GM19043 (cell line): ENCODE measurements around the gene IFFO2.

Experiments
- ATAC-seq: cut with Tn5 transposase; IDR thresholded peaks from one replicate; pipeline ENCODE4 v1.9.1; 2021; ENCODE audit warnings: low read depth; ENCODE audit not compliant: unreplicated experiment

IFFO2 gene

GRCh38 chr1:18938707-18939070 is 17.8 kb downstream of the IFFO2 start:
- no peak for ATAC-seq

DNA sequence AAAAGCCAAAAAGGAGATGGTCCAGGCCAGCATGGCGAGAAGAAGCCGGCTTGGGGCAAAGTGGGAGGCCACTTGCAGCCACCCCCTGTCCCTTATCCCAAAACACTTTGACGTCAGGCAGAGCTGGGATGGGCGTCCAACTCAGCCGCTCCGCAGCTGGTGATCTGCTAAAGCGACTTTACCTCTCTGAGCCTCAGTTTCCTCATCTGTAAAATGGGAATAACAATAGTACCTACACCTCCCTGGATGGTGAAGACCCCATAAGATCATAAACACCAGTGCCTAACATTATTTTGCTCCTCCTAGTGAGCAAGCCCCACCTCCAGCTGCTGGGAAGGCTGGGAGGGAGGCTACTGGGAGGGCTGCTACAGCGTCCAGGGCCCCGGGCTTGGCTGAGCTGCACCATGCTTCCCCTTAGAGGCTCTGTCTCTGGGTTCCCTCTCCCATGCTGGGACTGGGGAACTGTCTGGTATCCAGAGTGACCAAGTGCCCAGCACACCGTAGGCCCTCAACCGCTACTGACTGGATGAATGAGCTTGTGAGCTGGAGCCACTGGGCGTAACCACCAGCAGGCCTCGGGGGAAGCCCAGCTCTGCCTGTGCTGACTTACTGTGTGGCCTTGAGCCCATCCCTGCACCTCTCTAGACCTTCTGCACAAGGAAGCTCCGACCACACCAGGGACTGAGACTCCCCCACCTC is 18.3 kb downstream of the IFFO2 start:
- ATAC-seq: no peak

DNA sequence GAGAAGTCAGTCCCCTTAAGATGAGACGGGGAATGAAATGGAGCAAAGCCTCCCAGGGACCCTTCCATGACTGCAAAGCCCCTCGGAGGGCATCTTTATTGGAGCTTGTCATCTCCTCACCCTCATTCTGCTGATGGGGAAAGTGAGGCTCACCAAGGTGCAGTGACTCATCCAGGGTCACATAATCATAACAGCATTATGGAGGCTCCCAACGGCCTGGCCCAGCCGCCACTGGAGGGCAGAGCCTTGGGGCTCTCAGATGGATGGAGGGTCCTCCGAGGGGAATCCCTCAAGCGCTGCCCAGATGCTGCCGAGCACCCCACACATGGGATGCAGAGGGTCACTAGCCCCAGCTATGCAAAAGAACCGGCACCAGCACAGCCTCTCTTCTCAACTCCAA is 18.9 kb downstream of the IFFO2 start:
- no peak for ATAC-seq

DNA sequence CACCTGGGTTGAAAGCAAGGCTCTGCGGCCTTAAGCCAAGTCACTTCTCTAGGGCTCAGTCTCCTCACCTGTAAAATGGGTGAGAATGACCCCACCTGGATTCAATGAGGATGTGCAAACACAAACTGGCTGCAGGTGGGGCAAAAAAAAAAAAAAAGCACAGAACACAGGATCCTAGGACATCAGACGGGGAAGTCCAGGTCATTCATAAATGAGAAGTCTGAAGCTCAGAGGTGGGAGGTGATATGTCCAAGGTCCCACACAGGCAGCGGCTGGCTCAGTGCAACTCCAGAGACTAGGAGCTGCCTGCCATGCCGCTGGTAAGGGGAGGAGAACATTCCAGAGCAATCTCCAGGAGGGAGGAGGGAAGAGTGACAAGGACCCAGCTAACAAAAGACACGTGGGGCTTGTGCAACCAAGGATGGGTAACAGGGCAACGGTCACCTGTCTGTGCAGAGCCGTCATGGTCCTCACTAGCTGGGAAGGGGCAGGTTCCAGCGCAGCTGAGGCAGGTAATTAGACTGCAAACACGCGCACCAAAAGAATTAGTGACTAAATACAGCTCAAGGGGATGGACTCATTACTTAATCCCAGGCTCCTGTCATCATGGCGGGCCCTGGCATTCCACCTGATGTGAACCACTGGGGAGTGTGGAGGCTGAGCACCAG is 19.5 kb downstream of the IFFO2 start:
- ATAC-seq: no peak

DNA sequence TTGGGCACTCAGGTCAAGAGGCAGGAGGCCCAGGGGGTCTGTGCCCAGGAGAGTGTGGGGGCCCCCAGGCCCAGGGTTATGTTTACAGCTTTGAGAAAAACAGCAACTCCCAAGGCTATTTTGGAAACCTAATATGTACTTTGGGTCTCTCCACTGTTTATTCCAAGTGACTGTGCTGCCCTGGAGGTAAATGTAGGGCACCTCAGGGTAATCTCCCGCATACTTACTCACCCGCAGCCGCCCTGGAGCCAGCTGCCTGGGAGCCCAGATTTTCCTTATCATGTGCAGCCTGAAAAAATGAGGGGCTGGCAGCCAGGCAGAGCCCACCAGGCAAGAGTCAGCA is 20.0 kb downstream of the IFFO2 start:
- ATAC-seq: no peak

DNA sequence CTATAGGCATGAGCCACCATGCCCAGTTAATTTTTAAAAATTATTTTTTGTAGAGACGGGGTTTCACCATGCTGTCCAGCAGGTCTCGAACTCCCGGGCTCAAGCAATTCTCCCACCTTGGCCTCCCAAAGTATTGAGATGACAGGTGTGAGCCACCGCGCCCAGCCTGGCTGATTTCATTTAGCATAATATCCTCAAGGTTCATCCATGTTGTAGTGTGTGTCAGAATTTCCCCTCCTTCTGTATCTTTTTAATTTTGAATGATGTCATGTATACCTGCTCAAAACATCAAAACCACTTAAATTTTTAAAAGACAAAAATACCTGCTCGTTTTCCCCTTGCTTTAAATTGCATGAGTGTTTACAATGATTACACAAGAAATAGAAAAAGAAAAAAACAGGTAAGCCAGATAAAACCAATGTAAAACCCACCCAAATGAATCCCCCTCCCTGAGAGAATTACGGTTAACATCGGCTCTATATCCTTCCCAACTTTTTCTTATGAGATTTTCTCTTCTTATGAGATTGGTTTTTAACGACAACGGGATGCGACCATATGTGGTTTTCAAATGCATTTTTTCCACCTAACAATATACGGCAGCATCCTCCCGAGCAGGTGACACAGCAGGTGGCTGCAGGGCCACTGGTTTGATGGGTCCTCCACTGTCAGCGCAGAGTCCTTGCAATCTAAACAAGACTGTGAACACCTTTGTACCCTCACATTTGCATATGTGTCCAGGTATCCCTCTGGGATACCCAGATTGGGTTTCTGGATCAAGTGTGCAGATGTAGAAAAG is 22.1 kb downstream of the IFFO2 start:
- no peak for ATAC-seq

DNA sequence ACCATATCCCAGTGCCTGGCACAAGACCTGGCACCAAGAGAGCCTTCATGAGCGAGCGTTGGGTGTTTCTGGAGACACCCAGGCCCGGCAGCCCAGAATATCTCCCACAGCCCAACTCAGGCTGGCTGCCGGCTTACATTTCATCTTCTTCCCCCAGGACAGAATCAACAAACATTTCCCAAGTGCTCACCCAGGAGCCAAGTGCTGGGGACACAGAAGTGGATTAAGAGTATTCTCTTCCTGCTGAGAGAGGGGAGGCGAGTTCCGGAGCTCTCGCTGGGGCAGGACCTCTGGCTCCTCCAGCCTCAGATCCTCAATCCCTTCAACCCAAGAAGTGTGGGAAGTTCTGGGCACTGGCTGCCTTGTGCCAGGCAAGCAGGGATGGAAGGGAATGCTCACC is 23.6 kb downstream of the IFFO2 start:
- no peak for ATAC-seq

DNA sequence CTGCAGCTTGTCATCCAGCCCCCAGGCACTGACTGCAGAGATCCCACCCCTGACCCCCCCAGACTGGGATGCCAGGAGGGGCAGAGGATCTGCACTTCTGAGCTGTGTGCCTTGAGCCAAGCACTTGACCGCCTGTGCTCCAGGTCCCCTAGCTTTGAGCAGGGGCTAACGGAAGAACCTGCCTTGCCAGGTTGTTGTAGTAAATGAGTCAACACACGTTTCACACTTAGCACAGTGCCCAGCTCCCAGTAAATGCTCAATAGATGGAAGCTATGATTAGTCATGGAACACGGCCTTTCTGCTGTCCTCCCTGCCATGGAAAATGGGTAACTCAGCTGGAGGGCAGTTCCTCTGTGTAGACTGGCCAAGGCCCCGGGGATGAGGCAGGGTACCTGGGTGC is 24.1 kb downstream of the IFFO2 start:
- no peak for ATAC-seq

DNA sequence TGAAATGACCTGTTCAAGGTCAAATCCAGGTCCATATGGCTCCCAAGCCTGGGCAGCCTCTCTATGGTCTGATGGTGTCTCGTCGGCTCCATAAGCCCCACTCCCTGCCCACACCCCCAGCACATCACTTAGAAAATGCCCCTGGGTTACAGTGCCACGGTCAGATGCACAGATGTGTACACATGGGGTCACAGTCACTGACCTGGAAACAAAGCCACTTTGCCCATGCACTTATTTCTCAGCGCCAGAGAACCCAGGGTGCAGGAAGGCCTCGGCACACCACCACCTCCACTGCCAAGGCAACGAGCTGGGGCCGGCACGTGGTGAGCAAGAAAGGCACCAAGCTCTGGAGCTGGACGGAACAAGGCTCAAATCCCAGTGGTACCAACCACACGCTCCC is 24.7 kb downstream of the IFFO2 start:
- no peak for ATAC-seq

DNA sequence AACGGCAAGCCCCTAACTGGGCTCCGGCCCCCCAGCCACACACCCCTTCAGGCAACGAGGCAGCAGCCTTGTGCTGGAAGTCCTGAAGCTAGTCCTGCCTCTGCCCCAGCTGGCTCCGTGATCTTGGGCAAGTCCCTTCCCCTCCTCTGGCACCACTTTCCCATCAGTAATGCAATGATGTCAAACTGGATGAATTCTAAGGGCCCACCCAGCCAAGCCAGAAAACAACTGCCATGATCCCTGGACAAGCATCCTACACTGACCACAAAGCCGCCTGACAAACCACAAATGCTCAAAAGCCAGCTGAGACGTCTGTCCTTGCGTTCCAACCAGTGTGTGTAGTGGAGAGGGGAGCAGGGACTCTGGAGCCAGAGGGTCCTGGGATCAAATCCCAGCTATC is 26.8 kb downstream of the IFFO2 start:
- no peak for ATAC-seq

DNA sequence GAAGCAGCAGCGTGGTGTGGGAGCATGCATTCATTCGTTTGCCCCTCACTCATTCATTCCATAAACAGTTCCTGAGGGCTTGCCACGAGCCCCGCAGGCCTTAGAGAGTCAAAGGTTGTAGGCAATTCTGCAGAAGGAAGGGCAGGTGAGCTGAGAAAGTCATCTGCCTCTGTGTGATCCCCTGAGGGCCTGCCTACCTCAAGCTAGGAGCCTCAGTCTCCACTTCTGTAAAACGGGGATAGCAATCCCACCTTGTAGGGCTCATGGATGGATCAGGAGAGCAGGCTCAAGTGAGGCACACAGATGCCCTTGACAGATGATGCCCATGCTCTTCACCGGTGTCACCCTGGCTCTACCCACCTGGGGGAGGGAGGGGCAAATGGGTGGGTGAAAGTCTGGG is 27.5 kb downstream of the IFFO2 start:
- ATAC-seq: no peak

DNA sequence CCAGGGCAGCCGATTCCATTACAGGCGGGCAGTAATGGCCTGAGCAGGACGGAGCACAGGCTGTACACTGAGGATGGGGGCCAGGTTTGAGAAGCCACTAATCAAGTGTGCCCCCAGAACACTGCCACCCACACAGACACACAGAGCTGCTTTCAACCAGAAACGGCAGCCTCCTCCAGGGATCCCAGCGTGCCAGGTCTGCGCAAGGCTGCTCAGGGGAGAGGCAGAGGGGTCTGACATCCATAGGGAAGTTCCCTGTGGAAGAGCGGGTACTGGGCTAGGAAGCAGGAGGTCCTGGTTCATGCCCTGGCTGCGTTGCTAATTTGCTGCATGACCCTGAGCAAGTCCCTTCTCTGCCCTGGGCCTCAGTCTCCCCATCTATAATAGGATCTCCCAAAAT is 28.1 kb downstream of the IFFO2 start:
- no peak for ATAC-seq

DNA sequence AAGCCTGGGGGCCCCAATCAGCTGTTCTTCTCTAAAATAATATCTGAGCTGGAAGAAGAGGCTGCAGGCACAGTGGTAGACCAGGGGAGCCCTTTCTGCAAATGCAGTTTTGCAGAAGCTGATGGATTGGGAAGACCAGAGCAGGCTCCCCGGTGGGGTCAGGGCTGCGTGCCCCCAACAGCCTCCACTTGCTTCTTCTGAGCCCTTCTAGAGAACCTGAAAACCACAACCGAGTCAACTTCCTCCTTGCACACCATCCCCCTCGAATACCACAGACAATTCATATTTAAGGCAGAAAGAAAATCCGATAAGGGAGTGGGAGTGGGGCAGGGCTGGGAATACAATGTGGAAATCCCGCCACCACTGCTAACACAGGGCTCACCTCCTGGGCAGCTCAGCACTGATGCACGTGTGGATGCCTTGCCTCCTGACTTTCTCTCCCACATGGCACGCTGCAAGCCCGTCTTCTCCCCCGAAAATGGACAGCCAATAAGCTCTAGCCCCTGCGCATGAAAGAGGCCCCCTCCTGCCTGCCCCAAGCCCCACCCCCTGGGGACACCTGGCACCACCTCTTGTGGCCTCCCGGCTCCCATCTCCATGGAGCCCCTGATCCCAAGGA is 28.7 kb downstream of the IFFO2 start:
- no peak for ATAC-seq

DNA sequence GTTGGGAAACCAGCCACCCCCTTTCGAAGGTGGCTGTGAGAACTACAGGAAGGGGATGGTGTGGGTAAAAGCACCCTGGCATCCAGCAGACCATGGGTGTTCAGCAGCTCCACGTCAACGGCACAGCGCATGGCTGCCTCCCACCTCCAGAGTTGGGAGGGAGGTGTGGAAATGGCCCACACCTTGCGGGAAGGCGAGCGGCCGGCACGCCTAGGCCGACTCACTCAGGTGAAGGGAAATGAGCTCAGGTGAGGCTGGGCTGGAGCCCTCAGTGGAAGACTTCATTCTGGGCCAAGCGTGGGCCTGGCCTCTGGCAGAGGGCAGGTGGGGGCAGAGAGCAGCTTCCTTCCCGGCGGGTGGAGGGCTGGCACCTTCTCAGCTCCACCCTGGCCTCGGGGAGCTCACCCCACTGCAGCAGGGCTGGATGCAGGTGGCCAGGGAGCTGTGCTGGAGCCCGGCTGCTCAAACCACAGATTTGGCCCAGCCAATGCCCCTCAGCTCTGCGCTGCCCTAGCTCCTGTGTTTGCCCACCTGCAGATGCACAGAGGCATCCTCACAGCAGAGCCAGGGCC is 29.3 kb downstream of the IFFO2 start:
- peak; percentile 8 for ATAC-seq

DNA sequence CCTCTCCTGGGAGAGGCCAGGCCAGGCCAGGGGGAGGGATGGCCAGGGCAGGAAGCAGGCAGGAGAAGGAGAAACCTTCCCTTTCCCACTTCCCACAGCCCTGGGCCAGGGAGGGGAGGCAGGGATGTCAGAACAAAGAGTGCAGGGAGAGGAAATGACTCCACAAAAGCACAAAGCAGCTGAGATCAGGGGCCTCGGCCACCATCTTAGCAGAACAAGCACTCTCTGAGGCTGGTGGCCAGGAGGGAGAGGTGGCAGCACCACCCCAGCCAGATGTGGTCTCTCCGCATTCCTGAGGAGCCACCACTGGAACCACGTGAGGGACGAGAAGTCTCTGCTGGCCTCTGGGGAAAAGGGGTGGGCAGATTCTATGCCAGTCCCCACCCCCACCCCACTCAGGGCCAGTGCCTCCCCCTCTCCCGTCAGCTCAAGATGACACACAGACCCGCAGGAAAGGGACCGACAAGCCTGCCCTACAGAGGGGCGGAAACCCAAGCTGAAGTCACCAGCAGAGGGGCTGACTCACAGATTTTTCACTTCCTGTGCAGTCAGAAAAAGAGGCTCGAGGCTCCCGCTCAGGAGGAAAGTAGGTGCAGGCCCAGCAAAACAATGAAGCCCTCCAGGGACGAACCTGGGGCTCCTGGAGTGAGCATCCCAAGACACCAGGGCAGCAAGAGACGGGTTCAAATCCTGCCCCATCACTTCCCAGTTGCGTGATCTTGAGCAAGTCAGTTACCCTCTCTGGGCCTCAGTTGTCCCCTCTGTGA is 30.0 kb downstream of the IFFO2 start:
- ATAC-seq: peak; percentile 76

- ATAC-seq: no peak
Measured at GRCh38 chr1:18925279-18925678, 31.2 kb downstream of the IFFO2 start.

DNA sequence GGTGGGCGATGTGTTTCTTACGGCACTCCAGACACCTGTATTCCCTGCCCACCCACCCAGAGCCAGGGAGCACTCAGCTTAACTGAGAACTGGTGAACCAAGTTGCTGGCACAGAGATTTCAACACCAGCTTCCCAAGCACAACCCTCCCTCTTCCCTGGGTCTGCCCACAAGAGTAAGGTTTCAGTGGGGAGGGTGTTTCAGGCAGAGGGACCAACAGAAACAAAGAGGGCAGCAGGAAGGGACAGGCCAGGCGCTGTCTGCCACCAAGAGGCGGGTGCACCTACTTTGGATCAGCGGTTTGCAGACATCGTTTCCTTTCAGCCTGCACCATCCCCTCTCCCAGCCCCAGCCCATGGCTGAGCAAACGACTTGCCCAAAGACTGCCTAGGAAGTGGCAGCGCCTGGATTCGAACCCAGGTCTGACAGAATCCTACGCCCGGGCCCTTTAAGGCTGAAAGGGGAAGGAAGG is 32.2 kb downstream of the IFFO2 start:
- no peak for ATAC-seq

GRCh38 chr1:18923756-18924211 is 32.7 kb downstream of the IFFO2 start:
- no peak for ATAC-seq

GRCh38 chr1:18922848-18923755 is 33.4 kb downstream of the IFFO2 start:
- ATAC-seq: no peak
